K562 (cell line): ENCODE data around the gene PEDS1. TPM values are rescaled to one million over a fixed set of nuclear protein-coding genes. Genes with fewer than 3 reads are reported as not detected.

Source experiments
- ATAC-seq: fragments of 200-7000 bp; cut with Tn5 transposase; 3 replicates; pipeline ENCODE4 v1.9.1; 2020; ENCODE audit warnings: moderate library complexity
- BruUV-seq: library from RNA; stranded (reverse); fragments of 400-500 nt; replicated peaks from 2 replicates; lab custom pipeline; 2021; lab: Mats Ljungman, UMichigan
- CTCF ChIA-PET: fragments of 300-600 bp; formaldehyde crosslinking; extraction: SDS; loops from one replicate; lab custom pipeline; 2021; ENCODE audit warnings: low intra/inter-chr PET ratio; lab: Yijun Ruan, JAX
- POLR2A ChIA-PET: fragments of 300-600, 350-650 bp; sonication (Branson Sonifier 250); formaldehyde crosslinking; extraction: SDS; loops from one replicate; lab custom pipeline; 2021; ENCODE audit warnings: antibody characterized with exemption, inconsistent platforms; lab: Yijun Ruan, JAX
- DNase-seq, 4 experiments: peaks; one replicate each; pipeline versions ENCODE4 v3.0.0 to v3.0.0-alpha.2; 2011 to 2018; ENCODE audit warnings: low spot score in 3 of 4, mixed read lengths in 3 of 4; ENCODE audit errors: extremely low read depth in 1 of 4
- FAIRE-seq: peaks from 2 replicates; lab custom pipeline; 2011; peaks lifted over from hg19 to GRCh38; lab: Jason Lieb, UNC
- H2AFZ ChIP-seq: 2 replicates; pipeline ENCODE4 v1.6.0; 2011; ENCODE audit warnings: low read depth, low read length, control low read depth, inconsistent platforms
- H3K27ac ChIP-seq: fragments of 200-600 bp; 3 replicates; pipeline ENCODE4 v1.8.0; 2011; ENCODE audit warnings: low read depth, mild to moderate bottlenecking, control low read depth, inconsistent platforms, low read length, moderate library complexity, mixed read lengths; ENCODE audit errors: extremely low read depth
- H3K27me3 ChIP-seq, 2 experiments: fragments of 300-600 bp in 1 of 2; 2 replicates in 1 of 2; 3 replicates in 1 of 2; pipeline versions ENCODE4 v1.6.0 to v1.8.0; 2011; ENCODE audit warnings: inconsistent platforms in 2 of 2, low read length in 2 of 2, mild to moderate bottlenecking in 1 of 2, mixed read lengths in 1 of 2, moderate library complexity in 1 of 2; ENCODE audit not compliant: control insufficient read depth in 2 of 2, insufficient read depth in 2 of 2
- H3K36me3 ChIP-seq: fragments of 300-600 bp; 3 replicates; pipeline ENCODE4 v1.8.0; 2011; ENCODE audit warnings: mild to moderate bottlenecking, low read length, inconsistent platforms; ENCODE audit not compliant: control insufficient read depth, insufficient read depth
- H3K4me1 ChIP-seq, 2 experiments: fragments of 200-600 bp in 1 of 2; replicated peaks in 1 of 2; 2 replicates in 1 of 2; 3 replicates in 1 of 2; pipeline versions ENCODE4 v1.5.1 to v1.8.0; 2011; ENCODE audit warnings: inconsistent platforms in 2 of 2, low read length in 2 of 2, mild to moderate bottlenecking in 1 of 2, mixed read lengths in 1 of 2, moderate library complexity in 1 of 2; ENCODE audit not compliant: control insufficient read depth in 2 of 2, insufficient read depth in 2 of 2
- H3K4me2 ChIP-seq: 2 replicates; pipeline ENCODE4 v1.6.1; 2011; ENCODE audit warnings: low read length, control low read depth, inconsistent platforms, mixed read lengths; ENCODE audit not compliant: insufficient read depth
- H3K4me3 ChIP-seq: fragments of 200-600 bp; sonication (generic), shearing (Covaris generic); 2 replicates; pipeline ENCODE4 v1.5.1; 2016; ENCODE audit warnings: control low read depth, inconsistent platforms
- H3K79me2 ChIP-seq: fragments of 200-600 bp; 3 replicates; pipeline ENCODE4 v1.8.0; 2011; ENCODE audit warnings: low read length, inconsistent platforms; ENCODE audit not compliant: control insufficient read depth, insufficient read depth
- H3K9ac ChIP-seq, 2 experiments: 2 replicates each; pipeline versions ENCODE4 v1.6.0 to v1.6.1; 2011; ENCODE audit warnings: low read depth in 2 of 2, low read length in 2 of 2, control low read depth in 1 of 2, inconsistent platforms in 1 of 2, mild to moderate bottlenecking in 1 of 2, mixed read lengths in 1 of 2; ENCODE audit not compliant: insufficient read depth in 1 of 2
- H3K9me1 ChIP-seq: one replicate; pipeline ENCODE4 v1.6.0; 2011; ENCODE audit warnings: inconsistent platforms, mild to moderate bottlenecking, low read length, moderate library complexity; ENCODE audit not compliant: control insufficient read depth, insufficient read depth
- H3K9me3 ChIP-seq: replicated peaks from 2 replicates; pipeline ENCODE4 v1.5.1; 2011; ENCODE audit warnings: low read depth, low read length, inconsistent platforms; ENCODE audit not compliant: control insufficient read depth, insufficient read depth
- H4K20me1 ChIP-seq: replicated peaks from 2 replicates; pipeline ENCODE4 v1.6.1; 2011; ENCODE audit warnings: low read length, inconsistent platforms, mixed read lengths; ENCODE audit not compliant: control insufficient read depth, insufficient read depth
- CBFA2T2 ChIP-seq: fragments of 450-650 bp; conservative IDR thresholded peaks from 2 replicates; pipeline ENCODE4 v1.6.1; 2017; ENCODE audit warnings: mild to moderate bottlenecking
- LEF1 ChIP-seq: fragments of 450-650 bp; IDR thresholded peaks from 2 replicates; pipeline ENCODE4 v1.6.1; 2016; ENCODE audit warnings: mild to moderate bottlenecking
- MTA3 ChIP-seq: fragments of 450-650 bp; formaldehyde crosslinking; IDR thresholded peaks from 2 replicates; pipeline ENCODE4 v1.6.1; 2017; ENCODE audit warnings: mild to moderate bottlenecking, borderline replicate concordance
- NFIX ChIP-seq: fragments of 250-450 bp; sonication (Bioruptor Pico); IDR thresholded peaks from 2 replicates; pipeline ENCODE4 v1.4.0; 2020; ENCODE audit warnings: low read depth, mild to moderate bottlenecking, moderate library complexity
- POU5F1 ChIP-seq: fragments of 150-350 bp; IDR thresholded peaks from 2 replicates; pipeline ENCODE4 v1.6.1; 2014; ENCODE audit warnings: borderline replicate concordance, low read length, low read depth, mild to moderate bottlenecking; ENCODE audit not compliant: partially characterized antibody
- PYGO2 ChIP-seq: fragments of 450-650 bp; IDR thresholded peaks from 2 replicates; pipeline ENCODE4 v1.6.1; 2016; ENCODE audit warnings: mild to moderate bottlenecking, missing genetic modification characterization, moderate library complexity, missing compliant biosample characterization
- RAD51 ChIP-seq: fragments of 450-650 bp; IDR thresholded peaks from 2 replicates; pipeline ENCODE4 v1.7.1; 2016; ENCODE audit warnings: low read depth, mild to moderate bottlenecking, borderline replicate concordance
- RCOR1 ChIP-seq, 2 experiments: IDR thresholded peaks; 2 replicates each; pipeline ENCODE4 v1.6.1; 2012; ENCODE audit warnings: low read depth in 2 of 2, low read length in 2 of 2, borderline replicate concordance in 1 of 2, improper control_type of control experiment in 1 of 2
- TFE3 ChIP-seq: fragments of 450-650 bp; formaldehyde crosslinking; IDR thresholded peaks from 2 replicates; pipeline ENCODE4 v1.4.0; 2020; ENCODE audit warnings: mild to moderate bottlenecking, mixed read lengths
- TOE1 ChIP-seq, 2 experiments: fragments of 450-650 bp in 1 of 2; sonication (generic) in 1 of 2; formaldehyde crosslinking in 1 of 2; IDR thresholded peaks; 2 replicates each; pipeline versions ENCODE4 v1.7.1 to v1.8.0; 2016 to 2022; ENCODE audit warnings: borderline replicate concordance in 2 of 2, mild to moderate bottlenecking in 2 of 2, antibody characterized with exemption in 1 of 2, inconsistent platforms in 1 of 2, low read depth in 1 of 2, missing genetic modification reagents in 1 of 2, moderate library complexity in 1 of 2
- USF1 ChIP-seq: sonication (generic); formaldehyde crosslinking; IDR thresholded peaks from 2 replicates; pipeline ENCODE4 v1.9.0; 2022; ENCODE audit warnings: mild to moderate bottlenecking, missing genetic modification reagents
- USF2 ChIP-seq: sonication (generic); formaldehyde crosslinking; IDR thresholded peaks from 2 replicates; pipeline ENCODE4 v1.5.0; 2020; ENCODE audit warnings: missing genetic modification reagents
- whole genome bisulfite sequencing: fragments of 100-300 bp; shearing (Covaris generic); methylation state at CpG from one replicate; pipeline ENCODE4 v1.1.6; 2016; ENCODE audit warnings: low coverage, mixed read lengths; ENCODE audit not compliant: insufficient coverage; ENCODE audit errors: missing lambda C conversion rate; 5-methylcytosine and 5-hydroxymethylcytosine counted together
- in situ Hi-C: fragments of 300-500 bp; cut with MboI; formaldehyde crosslinking; loops from 4 replicates; pipeline ENCODE4 v1.15.0; 2018; ENCODE audit warnings: inconsistent platforms, mixed read lengths
- intact Hi-C: fragments of 100-400 bp; cut with micrococcal nuclease; formaldehyde crosslinking; loops from 2 replicates; pipeline ENCODE4 v1.14.2; 2022
- polyA plus RNA-seq, 8 experiments: library from polyadenylated mRNA; depleted of rRNA in 4 of 8; stranded (reverse) in 5 of 8; unstranded in 3 of 8; fragments of >200 nt; fragmentation: Nextera tagmentation in 2 of 8; fragmentation: Illumina TruSeq in 1 of 8; extraction: Ambion mirVana in 2 of 8; extraction: Trizol in 1 of 8; gene quantifications; 2 replicates each; pipeline versions ENCODE4 v1.2.1 to v1.2.3, GENCODE V29; 2011 to 2014; ENCODE audit warnings: inconsistent platforms in 1 of 8, missing spikeins in 1 of 8
- total RNA-seq, 7 experiments: library from RNA; depleted of rRNA in 6 of 7; stranded (reverse); fragments of >200 nt in 6 of 7; fragmentation: Illumina TruSeq in 2 of 7; extraction: Trizol in 2 of 7; gene quantifications; 2 replicates each; pipeline versions ENCODE4 v1.2.1 to v1.2.3, GENCODE V29; 2011 to 2021; ENCODE audit warnings: low replicate concordance in 1 of 7

Gene PEDS1
- total and polyA plus RNA-seq, 9 of the 15 experiments (the other 6 are each of a cell fraction or from before 2014, with no cell fraction given), result 2.9 to 38.5 (median 24.2) TPM

- DNase-seq (no peak), FAIRE-seq (no peak), ATAC-seq (no peak)
- Histone ChIP-seq H3K27ac (peak overlapping the region; percentile 75), H3K4me3 (peak overlapping the region; percentile 63), H3K4me2 (peak overlapping the region; percentile 98), H4K20me1 (peaks cover 25% of the 10 kb centered on the region), H3K9ac (peak overlapping the region; percentile 86 to 89), H3K27me3 (no peaks in the 10 kb centered on the region), H3K36me3 (peaks cover 12% of the 10 kb centered on the region), H3K9me3 (no peaks in the 10 kb centered on the region), H3K79me2 (peaks cover 49% of the 10 kb centered on the region), H3K4me1 (peaks cover 23 to 41% of the 10 kb centered on the region in 2 experiments), H2AFZ (peak overlapping the region; percentile 99), H3K9me1 (peaks cover 7% of the 10 kb centered on the region)
- BruUV-seq, result no TSS peak
- no peak for TF ChIP-seq RCOR1 (IDR thresholded peaks at IDR 0.05; ENCODE audit: borderline replicate concordance in 1 of 2, low read depth in 2 of 2, low read length in 2 of 2)
- TF ChIP-seq RAD51, result peak; percentile 89
- no peak for TF ChIP-seq POU5F1
- peak; percentile 96 for TF ChIP-seq TFE3 (CRISPR knock-in tag)
- TF ChIP-seq CBFA2T2, result peak; percentile 53
- peak; percentile 58 for TF ChIP-seq USF2 (CRISPR knock-in tag)
- no peak for TF ChIP-seq NFIX
- peak; percentile 94 for TF ChIP-seq TOE1 (IDR thresholded peaks at IDR 0.05; ENCODE audit: borderline replicate concordance)
- TF ChIP-seq TOE1 (CRISPR knock-in tag; IDR thresholded peaks at IDR 0.05; ENCODE audit: borderline replicate concordance, low read depth), result no peak
- TF ChIP-seq MTA3, result no peak
- peak; percentile 71 for TF ChIP-seq USF1 (CRISPR knock-in tag)
- TF ChIP-seq PYGO2 (tag), result no peak
- no peak for TF ChIP-seq LEF1
- intact Hi-C loops (no loop called here), in situ Hi-C loops (no loop called here)
- ChIA-PET POLR2A (interaction anchor here (0.8 to 2.8 kb wide), 11 partner anchors 8 to 132 kb away, joined by 3 to 22 read pairs (median 5); partner anchors contain the start of genes PEDS1 and SNAI1), CTCF (no interaction called here)
- WGBS, result 44% methylated on average over 6 of the region's 6 CpGs
Measured at GRCh38 chr20:50115041-50115512, 38.4 kb downstream of the PEDS1 start.
